NB4 (cell line): ENCODE data around the gene PHAF1.

Source experiments
- DNase-seq: peaks from one replicate; pipeline ENCODE4 v3.0.0; 2010; ENCODE audit warnings: low read depth
- H3K4me3 ChIP-seq: one replicate; pipeline ENCODE4 v1.5.1; 2011; ENCODE audit warnings: mild to moderate bottlenecking, low read depth, low read length, moderate library complexity
- CTCF ChIP-seq: IDR thresholded peaks from one replicate; pipeline ENCODE4 v1.5.1; 2012; ENCODE audit warnings: low read depth, low read length
- MAX ChIP-seq: IDR thresholded peaks from 2 replicates; pipeline ENCODE4 v1.6.1; 2011; ENCODE audit warnings: low read depth, low read length
- MYC ChIP-seq: IDR thresholded peaks from 2 replicates; pipeline ENCODE4 v1.6.1; 2011; ENCODE audit warnings: low read depth, low read length
- POLR2A ChIP-seq: IDR thresholded peaks from 2 replicates; pipeline ENCODE4 v1.6.1; 2011; ENCODE audit warnings: mild to moderate bottlenecking; ENCODE audit not compliant: insufficient read length; ENCODE audit errors: extremely low read depth

Gene PHAF1

GRCh38 chr16:67147437-67148140 lies 37.8 kb downstream of the PHAF1 start:
- no peak for DNase-seq
- TF ChIP-seq CTCF (no peak), POLR2A (no peak), MAX (no peak), MYC (no peak)

GRCh38 chr16:67148221-67148620 lies 38.5 kb downstream of the PHAF1 start:
- TF ChIP-seq CTCF (no peak), POLR2A (no peak), MAX (no peak), MYC (no peak)
- no peak overlapping the region for H3K4me3 ChIP-seq
- no peak for DNase-seq

More at GRCh38 chr16:67147437-67148140, 37.8 kb downstream of the PHAF1 start:
- H3K4me3 ChIP-seq = no peak overlapping the region

GRCh38 chr16:67148656-67149275 lies 39.0 kb downstream of the PHAF1 start:
- H3K4me3 ChIP-seq = no peak overlapping the region
- no peak for DNase-seq
- no peak for TF ChIP-seq MYC

GRCh38 chr16:67149276-67150046 lies 39.7 kb downstream of the PHAF1 start:
- no peak for TF ChIP-seq MAX
- no peak for TF ChIP-seq POLR2A
- no peak for TF ChIP-seq MYC
- no peak for TF ChIP-seq CTCF
- no peak for DNase-seq
- no peak overlapping the region for H3K4me3 ChIP-seq

GRCh38 chr16:67150047-67150832 lies 40.5 kb downstream of the PHAF1 start:
- DNase-seq = peak; percentile 31
- no peak overlapping the region for H3K4me3 ChIP-seq
- no peak for TF ChIP-seq CTCF
- TF ChIP-seq POLR2A = no peak
- no peak for TF ChIP-seq MYC
- TF ChIP-seq MAX = no peak
